MM.1S (cell line): ENCODE data around the gene PTPRR.

Experiments
- DNase-seq: peaks from one replicate; pipeline ENCODE4 v3.0.0-alpha.2; 2015
- H2AFZ ChIP-seq: fragments of 300-600 bp; sonication (generic); 2 replicates; pipeline ENCODE4 v1.6.0; 2016; ENCODE audit warnings: antibody characterized with exemption, low read length
- H3F3A ChIP-seq: fragments of 300-600 bp; sonication (generic); 2 replicates; pipeline ENCODE4 v1.6.1; 2016; ENCODE audit warnings: mild to moderate bottlenecking, antibody characterized with exemption, low read length, moderate library complexity, mixed read lengths; ENCODE audit not compliant: insufficient read depth
- H3K27ac ChIP-seq: fragments of 300-600 bp; sonication (generic); 2 replicates; pipeline ENCODE4 v1.5.1; 2016; ENCODE audit warnings: mild to moderate bottlenecking, low read length
- H3K27me3 ChIP-seq: fragments of 300-600 bp; sonication (generic); replicated peaks from 2 replicates; pipeline ENCODE4 v1.6.0; 2016; ENCODE audit warnings: low read length; ENCODE audit not compliant: insufficient read depth
- H3K36me3 ChIP-seq: fragments of 300-600 bp; sonication (generic); replicated peaks from 2 replicates; pipeline ENCODE4 v1.6.1; 2016; ENCODE audit warnings: mild to moderate bottlenecking, low read length, mixed read lengths; ENCODE audit not compliant: insufficient read depth
- H3K4me1 ChIP-seq: fragments of 300-600 bp; sonication (generic); 2 replicates; pipeline ENCODE4 v1.6.1; 2016; ENCODE audit warnings: low read length, mixed read lengths
- H3K4me2 ChIP-seq: fragments of 300-600 bp; sonication (generic); 2 replicates; pipeline ENCODE4 v1.6.0; 2016; ENCODE audit warnings: low read depth, low read length
- H3K4me3 ChIP-seq: fragments of 300-600 bp; sonication (generic); 2 replicates; pipeline ENCODE4 v1.5.1; 2016; ENCODE audit warnings: low read length, mixed read lengths
- H3K79me2 ChIP-seq: fragments of 300-600 bp; sonication (generic); 2 replicates; pipeline ENCODE4 v1.6.1; 2016; ENCODE audit warnings: mixed run types, low read length, mixed read lengths
- H3K9ac ChIP-seq: fragments of 300-600 bp; sonication (generic); 2 replicates; pipeline ENCODE4 v1.6.1; 2016; ENCODE audit warnings: low read length, mixed read lengths
- H3K9me2 ChIP-seq: fragments of 300-600 bp; sonication (generic); replicated peaks from 2 replicates; pipeline ENCODE4 v1.6.1; 2016; ENCODE audit warnings: mild to moderate bottlenecking, low read length, mixed read lengths; ENCODE audit not compliant: insufficient read depth
- H3K9me3 ChIP-seq: fragments of 300-600 bp; sonication (generic); replicated peaks from 2 replicates; pipeline ENCODE4 v1.6.1; 2016; ENCODE audit warnings: mild to moderate bottlenecking, low read length, mixed read lengths; ENCODE audit not compliant: insufficient read depth
- H4K20me1 ChIP-seq: fragments of 300-600 bp; sonication (generic); 2 replicates; pipeline ENCODE4 v1.6.1; 2016; ENCODE audit warnings: mild to moderate bottlenecking, low read length, moderate library complexity, mixed read lengths; ENCODE audit not compliant: insufficient read depth
- EZH2 ChIP-seq: fragments of 300-600 bp; sonication (generic); optimal IDR thresholded peaks from 2 replicates; pipeline ENCODE3; 2017; ENCODE audit warnings: low read depth, mild to moderate bottlenecking, antibody characterized with exemption, low read length, mixed read lengths
- EZH2phosphoT487 ChIP-seq: fragments of 300-600 bp; sonication (generic); IDR thresholded peaks from 2 replicates; pipeline ENCODE4 v1.6.1; 2018; ENCODE audit warnings: antibody characterized with exemption, low read length
- TF ChIP-seq, protein P1 (sequence below): fragments of 300-600 bp; sonication (generic); IDR thresholded peaks from 2 replicates; pipeline ENCODE4 v1.5.1; 2016; ENCODE audit warnings: antibody characterized with exemption, low read length, mixed read lengths

Gene PTPRR

DNA sequence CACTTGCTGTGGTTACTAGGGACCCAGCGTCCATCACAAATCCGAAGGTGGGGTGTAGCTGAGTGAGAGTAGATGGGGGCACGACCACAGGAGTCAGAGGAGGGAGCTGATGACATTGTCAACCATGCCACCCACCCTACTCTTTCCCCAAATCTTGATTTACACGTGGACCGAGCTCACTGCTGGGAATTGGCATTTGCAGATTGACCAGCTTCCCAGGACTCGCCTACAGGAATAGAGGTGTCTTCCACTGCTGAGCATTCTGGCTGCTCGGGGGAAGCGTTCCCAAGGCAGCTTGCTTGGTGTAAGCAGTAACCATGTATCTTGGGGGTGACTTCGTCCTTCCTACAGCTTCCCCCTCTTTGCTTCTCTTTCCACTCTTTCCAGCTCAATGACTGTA, 353 bp upstream of the PTPRR start:
- TF ChIP-seq EZH2phosphoT487 = no peak
- TF ChIP-seq EZH2 = no peak
- TF ChIP-seq, protein P1, sequence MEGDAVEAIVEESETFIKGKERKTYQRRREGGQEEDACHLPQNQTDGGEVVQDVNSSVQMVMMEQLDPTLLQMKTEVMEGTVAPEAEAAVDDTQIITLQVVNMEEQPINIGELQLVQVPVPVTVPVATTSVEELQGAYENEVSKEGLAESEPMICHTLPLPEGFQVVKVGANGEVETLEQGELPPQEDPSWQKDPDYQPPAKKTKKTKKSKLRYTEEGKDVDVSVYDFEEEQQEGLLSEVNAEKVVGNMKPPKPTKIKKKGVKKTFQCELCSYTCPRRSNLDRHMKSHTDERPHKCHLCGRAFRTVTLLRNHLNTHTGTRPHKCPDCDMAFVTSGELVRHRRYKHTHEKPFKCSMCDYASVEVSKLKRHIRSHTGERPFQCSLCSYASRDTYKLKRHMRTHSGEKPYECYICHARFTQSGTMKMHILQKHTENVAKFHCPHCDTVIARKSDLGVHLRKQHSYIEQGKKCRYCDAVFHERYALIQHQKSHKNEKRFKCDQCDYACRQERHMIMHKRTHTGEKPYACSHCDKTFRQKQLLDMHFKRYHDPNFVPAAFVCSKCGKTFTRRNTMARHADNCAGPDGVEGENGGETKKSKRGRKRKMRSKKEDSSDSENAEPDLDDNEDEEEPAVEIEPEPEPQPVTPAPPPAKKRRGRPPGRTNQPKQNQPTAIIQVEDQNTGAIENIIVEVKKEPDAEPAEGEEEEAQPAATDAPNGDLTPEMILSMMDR = no peak
- H3K4me3 ChIP-seq = no peak overlapping the region
- no peaks in the 10 kb centered on the region for H3F3A ChIP-seq
- DNase-seq = no peak
- no peaks in the 10 kb centered on the region for H3K27me3 ChIP-seq
- H3K79me2 ChIP-seq = no peaks in the 10 kb centered on the region
- H3K9me3 ChIP-seq = no peaks in the 10 kb centered on the region
- H3K4me2 ChIP-seq = no peak overlapping the region
- H3K9ac ChIP-seq = no peak overlapping the region
- no peaks in the 10 kb centered on the region for H3K4me1 ChIP-seq
- H2AFZ ChIP-seq = no peak overlapping the region
- H3K27ac ChIP-seq = no peak overlapping the region
- no peaks in the 10 kb centered on the region for H4K20me1 ChIP-seq
- no peaks in the 10 kb centered on the region for H3K9me2 ChIP-seq
- H3K36me3 ChIP-seq = no peaks in the 10 kb centered on the region

DNA sequence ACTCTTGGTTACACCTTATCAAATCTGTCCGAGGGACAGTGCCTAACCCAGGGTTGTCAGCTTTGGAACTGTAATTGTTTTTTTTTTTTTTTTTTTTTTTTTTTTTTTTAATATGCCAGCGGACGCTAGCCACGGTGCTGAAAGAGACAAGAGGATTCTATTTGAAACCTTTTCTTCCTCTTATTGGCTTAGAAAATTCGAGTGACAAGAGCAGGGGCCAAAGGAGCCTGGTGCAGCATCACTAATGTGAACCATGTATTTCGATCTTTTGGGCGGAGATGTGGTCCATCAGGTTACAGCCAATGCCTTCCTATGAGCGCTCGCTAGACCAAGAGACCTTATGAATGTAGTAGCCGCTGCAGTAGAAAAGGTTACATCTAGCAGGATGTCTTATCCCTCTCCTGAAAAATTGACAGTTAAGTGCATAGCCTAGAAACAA, 922 bp downstream of the PTPRR start:
- Histone ChIP-seq H2AFZ (no peak overlapping the region), H3K9me3 (no peaks in the 10 kb centered on the region), H4K20me1 (no peaks in the 10 kb centered on the region), H3F3A (no peaks in the 10 kb centered on the region), H3K9ac (no peak overlapping the region), H3K4me3 (no peak overlapping the region), H3K27ac (no peak overlapping the region), H3K36me3 (no peaks in the 10 kb centered on the region), H3K27me3 (no peaks in the 10 kb centered on the region), H3K4me1 (no peaks in the 10 kb centered on the region), H3K79me2 (no peaks in the 10 kb centered on the region), H3K4me2 (no peak overlapping the region), H3K9me2 (no peaks in the 10 kb centered on the region)
- no peak for DNase-seq
- TF ChIP-seq, protein P1 = no peak
- TF ChIP-seq EZH2phosphoT487 (no peak), EZH2 (no peak)

DNA sequence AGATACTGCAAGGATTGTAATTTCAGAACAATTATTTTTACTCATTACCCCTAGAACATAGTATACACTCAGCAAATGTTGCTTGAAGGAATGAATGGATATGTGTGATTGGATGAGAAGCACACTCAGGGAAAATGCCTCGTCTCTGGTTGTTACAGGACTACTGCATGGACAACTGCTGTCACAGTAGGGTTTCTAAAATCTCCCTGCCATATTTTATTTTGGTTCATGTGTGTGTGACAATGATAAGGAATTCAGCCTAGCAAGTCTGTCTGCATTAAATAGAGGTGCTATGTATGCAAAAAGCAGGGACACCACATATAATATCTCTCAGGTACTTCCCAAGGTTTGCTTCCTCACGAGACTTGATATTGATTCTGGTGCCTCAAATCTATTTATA, 1.4 kb downstream of the PTPRR start:
- Histone ChIP-seq H3K36me3 (no peaks in the 10 kb centered on the region), H3K4me2 (no peak overlapping the region), H3K79me2 (no peaks in the 10 kb centered on the region), H3K9me3 (no peaks in the 10 kb centered on the region), H2AFZ (no peak overlapping the region), H3K4me3 (no peak overlapping the region), H3K27me3 (no peaks in the 10 kb centered on the region), H3K9me2 (no peaks in the 10 kb centered on the region), H3K27ac (no peak overlapping the region), H3K4me1 (no peaks in the 10 kb centered on the region), H3K9ac (no peak overlapping the region), H4K20me1 (no peaks in the 10 kb centered on the region), H3F3A (no peaks in the 10 kb centered on the region)
- DNase-seq = no peak
- TF ChIP-seq EZH2phosphoT487 (no peak), EZH2 (no peak)
- TF ChIP-seq, protein P1 = no peak
